GM12878 (cell line): ENCODE results near the gene DPY30. TPM values are rescaled to one million over a fixed set of nuclear protein-coding genes. Genes with fewer than 3 reads are reported as not detected.

Source experiments
- ATF7 ChIP-seq: fragments of 450-650 bp; IDR thresholded peaks from 2 replicates; pipeline ENCODE4 v1.6.1; 2016; ENCODE audit warnings: low read depth, mild to moderate bottlenecking
- CBX3 ChIP-seq: fragments of 200-600 bp; sonication (generic); IDR thresholded peaks from 2 replicates; pipeline ENCODE4 v1.6.1; 2016; ENCODE audit warnings: low read depth, borderline replicate concordance
- CREB1 ChIP-seq: IDR thresholded peaks from 2 replicates; pipeline ENCODE4 v1.6.1; 2012; ENCODE audit warnings: low read depth, mild to moderate bottlenecking, inconsistent platforms
- CREM ChIP-seq: IDR thresholded peaks from 2 replicates; pipeline ENCODE4 v1.6.1; 2014; ENCODE audit warnings: antibody characterized with exemption, low read depth
- E4F1 ChIP-seq: fragments of 450-650 bp; IDR thresholded peaks from 2 replicates; pipeline ENCODE4 v1.6.1; 2018; ENCODE audit warnings: borderline replicate concordance, mild to moderate bottlenecking; ENCODE audit not compliant: partially characterized antibody
- GATAD2B ChIP-seq: fragments of 450-650 bp; conservative IDR thresholded peaks from 2 replicates; pipeline ENCODE4 v1.6.1; 2017; ENCODE audit warnings: low read depth, mild to moderate bottlenecking, moderate library complexity
- HCFC1 ChIP-seq: fragments of 150-350 bp; IDR thresholded peaks from 2 replicates; pipeline ENCODE4 v1.6.1; 2014; ENCODE audit warnings: low read length
- KLF5 ChIP-seq: fragments of 450-650 bp; IDR thresholded peaks from 2 replicates; pipeline ENCODE4 v1.6.1; 2014; ENCODE audit warnings: mild to moderate bottlenecking; ENCODE audit not compliant: partially characterized antibody
- MYB ChIP-seq: fragments of 150-350 bp; IDR thresholded peaks from 2 replicates; pipeline ENCODE4 v1.6.1; 2014; ENCODE audit warnings: mild to moderate bottlenecking, low read depth, low read length, borderline replicate concordance
- NBN ChIP-seq: fragments of 450-650 bp; IDR thresholded peaks from 2 replicates; pipeline ENCODE4 v1.6.1; 2016
- NR2C1 ChIP-seq: fragments of 450-650 bp; IDR thresholded peaks from 2 replicates; pipeline ENCODE4 v1.6.1; 2017; ENCODE audit warnings: antibody characterized with exemption, mild to moderate bottlenecking, moderate library complexity
- PBX3 ChIP-seq: IDR thresholded peaks from 2 replicates; pipeline ENCODE4 v1.6.1; 2011; ENCODE audit warnings: mild to moderate bottlenecking, low read depth, low read length, moderate library complexity; ENCODE audit not compliant: insufficient replicate concordance
- POLR2A ChIP-seq: IDR thresholded peaks from 2 replicates; pipeline ENCODE4 v1.6.1; 2011; ENCODE audit warnings: low read depth, mild to moderate bottlenecking, low read length
- RFX5 ChIP-seq: IDR thresholded peaks from 2 replicates; pipeline ENCODE4 v1.6.1; 2011; ENCODE audit warnings: low read depth, low read length, improper control_type of control experiment
- SKIL ChIP-seq: fragments of 450-650 bp; IDR thresholded peaks from 2 replicates; pipeline ENCODE4 v1.6.1; 2017; ENCODE audit warnings: mild to moderate bottlenecking, low read depth, inconsistent platforms; ENCODE audit not compliant: poor library complexity, severe bottlenecking
- SMC3 ChIP-seq: IDR thresholded peaks from 2 replicates; pipeline ENCODE4 v1.6.1; 2011; ENCODE audit warnings: low read length, improper control_type of control experiment, borderline replicate concordance
- SRF ChIP-seq, 2 experiments: IDR thresholded peaks; 2 replicates each; pipeline ENCODE4 v1.6.1; 2011; ENCODE audit warnings: low read depth in 2 of 2, low read length in 2 of 2, mild to moderate bottlenecking in 1 of 2, moderate library complexity in 1 of 2
- STAT1 ChIP-seq: fragments of 450-650 bp; conservative IDR thresholded peaks from 2 replicates; pipeline ENCODE4 v1.6.1; 2014; ENCODE audit warnings: antibody characterized with exemption, mild to moderate bottlenecking
- WRNIP1 ChIP-seq: IDR thresholded peaks from 2 replicates; pipeline ENCODE4 v1.6.1; 2011; ENCODE audit warnings: low read depth, low read length, improper control_type of control experiment, borderline replicate concordance
- ZNF622 ChIP-seq: fragments of 450-650 bp; IDR thresholded peaks from 2 replicates; pipeline ENCODE4 v1.6.1; 2017; ENCODE audit warnings: mild to moderate bottlenecking, inconsistent platforms
- polyA plus RNA-seq, 11 experiments: library from polyadenylated mRNA; depleted of rRNA in 4 of 11; unstranded in 6 of 11; stranded (reverse) in 5 of 11; fragments of >200 nt; fragmentation: Nextera tagmentation in 4 of 11; fragmentation: Illumina TruSeq in 1 of 11; extraction: Ambion mirVana in 4 of 11; extraction: Trizol in 1 of 11; gene quantifications; 1 replicate in 1 of 11; 2 replicates in 10 of 11; pipeline versions ENCODE4 v1.2.1 to v1.2.3, GENCODE V29; 2011 to 2016; ENCODE audit warnings: inconsistent platforms in 2 of 11, missing spikeins in 2 of 11, low read depth in 1 of 11
- total RNA-seq, 4 experiments: library from RNA; depleted of rRNA in 3 of 4; stranded (reverse); fragments of >200 nt in 3 of 4; fragmentation: Illumina TruSeq in 1 of 4; extraction: Trizol in 1 of 4; gene quantifications; 2 replicates each; pipeline versions ENCODE4 v1.2.1 to v1.2.3, GENCODE V29; 2013 to 2021
- TF ChIP-seq, protein P1 (sequence below): fragments of 450-650 bp; conservative IDR thresholded peaks from 2 replicates; pipeline ENCODE4 v1.6.1; 2017; ENCODE audit warnings: mild to moderate bottlenecking, moderate library complexity
- TF ChIP-seq, protein P2 (sequence below): IDR thresholded peaks from 2 replicates; pipeline ENCODE4 v1.6.1; 2012; ENCODE audit warnings: low read depth, low read length, improper control_type of control experiment

Gene DPY30
- total and polyA plus RNA-seq, 10 of the 15 experiments (the other 5 are each of a cell fraction or from before 2014, with no cell fraction given): 45.8 to 307 (median 89.2) TPM

- peak; percentile 45; the same call in 1 of the 2 replicates for TF ChIP-seq GATAD2B
- 0 out of 2 replicates have a peak, but pooled peaks have one; percentile 6 for TF ChIP-seq SMC3
- no peak for TF ChIP-seq CBX3
- TF ChIP-seq ZNF622: no peak
- TF ChIP-seq, protein P1, sequence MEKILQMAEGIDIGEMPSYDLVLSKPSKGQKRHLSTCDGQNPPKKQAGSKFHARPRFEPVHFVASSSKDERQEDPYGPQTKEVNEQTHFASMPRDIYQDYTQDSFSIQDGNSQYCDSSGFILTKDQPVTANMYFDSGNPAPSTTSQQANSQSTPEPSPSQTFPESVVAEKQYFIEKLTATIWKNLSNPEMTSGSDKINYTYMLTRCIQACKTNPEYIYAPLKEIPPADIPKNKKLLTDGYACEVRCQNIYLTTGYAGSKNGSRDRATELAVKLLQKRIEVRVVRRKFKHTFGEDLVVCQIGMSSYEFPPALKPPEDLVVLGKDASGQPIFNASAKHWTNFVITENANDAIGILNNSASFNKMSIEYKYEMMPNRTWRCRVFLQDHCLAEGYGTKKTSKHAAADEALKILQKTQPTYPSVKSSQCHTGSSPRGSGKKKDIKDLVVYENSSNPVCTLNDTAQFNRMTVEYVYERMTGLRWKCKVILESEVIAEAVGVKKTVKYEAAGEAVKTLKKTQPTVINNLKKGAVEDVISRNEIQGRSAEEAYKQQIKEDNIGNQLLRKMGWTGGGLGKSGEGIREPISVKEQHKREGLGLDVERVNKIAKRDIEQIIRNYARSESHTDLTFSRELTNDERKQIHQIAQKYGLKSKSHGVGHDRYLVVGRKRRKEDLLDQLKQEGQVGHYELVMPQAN: peak; percentile 55
- peak; percentile 82; the same call in 1 of the 2 replicates for TF ChIP-seq CREM
- no peak for TF ChIP-seq MYB
- peak; percentile 24 for TF ChIP-seq PBX3
- TF ChIP-seq HCFC1: 0 out of 2 replicates have a peak, but pooled peaks have one; percentile 49
- 0 out of 2 replicates have a peak, but pooled peaks have one; percentile 45 for TF ChIP-seq STAT1
- peak; percentile 81 for TF ChIP-seq KLF5
- no peak for TF ChIP-seq SKIL
- no peak for TF ChIP-seq RFX5
- TF ChIP-seq POLR2A: peak; percentile 100
- no peak for TF ChIP-seq NR2C1
- peak; percentile 82; the same call in 1 of the 2 replicates for TF ChIP-seq WRNIP1
- TF ChIP-seq E4F1: peak; percentile 98
- TF ChIP-seq, protein P2, sequence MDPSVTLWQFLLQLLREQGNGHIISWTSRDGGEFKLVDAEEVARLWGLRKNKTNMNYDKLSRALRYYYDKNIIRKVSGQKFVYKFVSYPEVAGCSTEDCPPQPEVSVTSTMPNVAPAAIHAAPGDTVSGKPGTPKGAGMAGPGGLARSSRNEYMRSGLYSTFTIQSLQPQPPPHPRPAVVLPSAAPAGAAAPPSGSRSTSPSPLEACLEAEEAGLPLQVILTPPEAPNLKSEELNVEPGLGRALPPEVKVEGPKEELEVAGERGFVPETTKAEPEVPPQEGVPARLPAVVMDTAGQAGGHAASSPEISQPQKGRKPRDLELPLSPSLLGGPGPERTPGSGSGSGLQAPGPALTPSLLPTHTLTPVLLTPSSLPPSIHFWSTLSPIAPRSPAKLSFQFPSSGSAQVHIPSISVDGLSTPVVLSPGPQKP: 0 out of 2 replicates have a peak, but pooled peaks have one; percentile 9
- peak; percentile 88 for TF ChIP-seq NBN
- TF ChIP-seq ATF7: peak; percentile 18; the same call in 1 of the 2 replicates
- peak; percentile 62; the same call in 1 of the 2 replicates for TF ChIP-seq CREB1
- peak; percentile 73 to 92 for TF ChIP-seq SRF (IDR thresholded peaks at IDR 0.05; ENCODE audit: low read depth in 2 of 2, low read length in 2 of 2)
Observed at GRCh38 chr2:32039447-32040219, at the start of gene DPY30 (continued).
